Panc1 (cell line): Measurements from ENCODE around the gene EHD4. TPM values are rescaled to one million over a fixed set of nuclear protein-coding genes. Genes with fewer than 3 reads are reported as not detected.

Experiments
- ATAC-seq: fragments of 200-7000 bp; cut with Tn5 transposase; 2 replicates; pipeline ENCODE4 v1.9.1; 2020; ENCODE audit warnings: mild to moderate bottlenecking, moderate library complexity
- BruUV-seq: library from RNA; stranded (reverse); fragments of 400-500 nt; replicated peaks from 2 replicates; lab custom pipeline; 2021; lab: Mats Ljungman, UMichigan
- CTCF ChIA-PET: fragments of 300-600 bp; sonication (Branson Sonifier 250); formaldehyde crosslinking; loops from one replicate; lab custom pipeline; 2022; ENCODE audit warnings: antibody characterized with exemption; lab: Charles Lee
- POLR2A ChIA-PET: fragments of 300-600 bp; sonication (Branson Sonifier 250); formaldehyde crosslinking; loops from one replicate; lab custom pipeline; 2022; ENCODE audit warnings: antibody characterized with exemption; lab: Charles Lee
- DNase-seq: peaks from one replicate; pipeline ENCODE4 v3.0.0-alpha.2; 2010; ENCODE audit warnings: low read depth, low spot score
- H3K27ac ChIP-seq: 2 replicates; pipeline ENCODE4 v1.5.1; 2011; ENCODE audit warnings: mild to moderate bottlenecking, low read length, inconsistent platforms
- H3K27me3 ChIP-seq: fragments of 200-500 bp; sonication (Bioruptor generic); 2 replicates; pipeline ENCODE4 v1.6.0; 2014; ENCODE audit warnings: low read length, inconsistent platforms; ENCODE audit not compliant: control insufficient read depth, insufficient read depth
- H3K36me3 ChIP-seq: fragments of 200-500 bp; sonication (Bioruptor generic); 2 replicates; pipeline ENCODE4 v1.5.1; 2014; ENCODE audit warnings: inconsistent platforms, mild to moderate bottlenecking, low read length, moderate library complexity; ENCODE audit not compliant: control insufficient read depth, insufficient read depth
- H3K4me1 ChIP-seq: 2 replicates; pipeline ENCODE4 v1.5.1; 2011; ENCODE audit warnings: inconsistent platforms, mild to moderate bottlenecking, low read length, moderate library complexity; ENCODE audit not compliant: control insufficient read depth, insufficient read depth
- H3K4me3 ChIP-seq, 2 experiments: 2 replicates each; pipeline ENCODE4 v1.5.1; 2011 to 2012; ENCODE audit warnings: low read depth in 2 of 2, low read length in 2 of 2, mild to moderate bottlenecking in 2 of 2, inconsistent platforms in 1 of 2, moderate library complexity in 1 of 2
- H3K9me3 ChIP-seq: fragments of 200-500 bp; sonication (Bioruptor generic); 2 replicates; pipeline ENCODE4 v1.5.1; 2014; ENCODE audit warnings: low read depth, mild to moderate bottlenecking, inconsistent platforms, low read length, moderate library complexity; ENCODE audit not compliant: control insufficient read depth, insufficient read depth
- CTCF ChIP-seq: fragments of 450-650 bp; IDR thresholded peaks from 2 replicates; pipeline ENCODE4 v1.5.1; 2017; ENCODE audit warnings: mild to moderate bottlenecking
- POLR2AphosphoS5 ChIP-seq: IDR thresholded peaks from 2 replicates; pipeline ENCODE4 v1.6.1; 2012; ENCODE audit warnings: mild to moderate bottlenecking, low read depth, low read length, moderate library complexity
- REST ChIP-seq, 2 experiments: IDR thresholded peaks; 2 replicates each; pipeline ENCODE4 v1.6.1; 2011 to 2012; ENCODE audit warnings: low read depth in 2 of 2, control low read depth in 1 of 2, low read length in 1 of 2, mild to moderate bottlenecking in 1 of 2, moderate library complexity in 1 of 2; ENCODE audit not compliant: insufficient read depth in 1 of 2
- SIN3A ChIP-seq: IDR thresholded peaks from 2 replicates; pipeline ENCODE4 v1.6.1; 2012; ENCODE audit warnings: low read depth, mild to moderate bottlenecking, low read length, moderate library complexity, borderline replicate concordance; ENCODE audit not compliant: insufficient read depth
- TCF7L2 ChIP-seq: IDR thresholded peaks from 2 replicates; pipeline ENCODE4 v1.6.1; 2011; ENCODE audit warnings: mild to moderate bottlenecking, low read depth, low read length, inconsistent platforms
- in situ Hi-C: cut with HindIII; loops from 2 replicates; pipeline ENCODE4 v1.10.0; 2016; ENCODE audit warnings: low sequenced_read_pairs, low pct_unique_long_range_greater_than_20kb
- intact Hi-C: fragments of 100-400 bp; cut with micrococcal nuclease; formaldehyde crosslinking; loops from one replicate; pipeline ENCODE4 v1.10.0; 2022; ENCODE audit not compliant: unreplicated experiment
- total RNA-seq: library from RNA; stranded (reverse); gene quantifications from one replicate; pipeline ENCODE4 v1.2.1, GENCODE V29; 2021; ENCODE audit not compliant: unreplicated experiment

The EHD4 gene
- total RNA-seq, 1 experiment from 2014 or later = 43.2 TPM

GRCh38 chr15:41980654-41981323 lies 8.4 kb upstream of the EHD4 start:
- no TSS peak for BruUV-seq
- intact Hi-C loops = no loop called here
- POLR2A ChIA-PET = no interaction called here

More at GRCh38 chr15:41980654-41981323, 8.4 kb upstream of the EHD4 start:
- H3K27me3 ChIP-seq = no peaks in the 10 kb centered on the region
- no peak overlapping the region for H3K27ac ChIP-seq
- CTCF ChIA-PET = no interaction called here
- no peak overlapping the region for H3K4me3 ChIP-seq
- H3K36me3 ChIP-seq = no peaks in the 10 kb centered on the region
- H3K9me3 ChIP-seq = no peaks in the 10 kb centered on the region
- TF ChIP-seq TCF7L2 = no peak
- TF ChIP-seq CTCF = no peak
- TF ChIP-seq POLR2AphosphoS5 = no peak
- TF ChIP-seq REST (IDR thresholded peaks at IDR 0.05; ENCODE audit: insufficient read depth in 1 of 2, low read depth in 2 of 2, low read length in 1 of 2) = no peak
- TF ChIP-seq SIN3A = no peak
- ATAC-seq (no peak), DNase-seq (no peak)
- H3K4me1 ChIP-seq = no peaks in the 10 kb centered on the region
- in situ Hi-C loops = no loop called here
